Neural progenitor cell (in vitro differentiated cells): ENCODE data around the gene DACH1. TPM values are rescaled to one million over a fixed set of nuclear protein-coding genes. Genes with fewer than 3 reads are reported as not detected.

ENCODE experiments used
- DNase-seq: peaks from one replicate; pipeline ENCODE4 v3.0.0-alpha.2; 2016; ENCODE audit warnings: low spot score
- H2AFZ ChIP-seq: fragments of 200-600 bp; sonication (generic); replicated peaks from 2 replicates; pipeline ENCODE4 v1.6.1; 2016; ENCODE audit warnings: antibody characterized with exemption
- H3F3A ChIP-seq: fragments of 200-600 bp; sonication (generic); 2 replicates; pipeline ENCODE4 v1.6.1; 2016; ENCODE audit warnings: antibody characterized with exemption, low read depth
- H3K27ac ChIP-seq: fragments of 200-600 bp; sonication (generic); 2 replicates; pipeline ENCODE4 v1.5.1; 2016; ENCODE audit warnings: mild to moderate bottlenecking
- H3K27me3 ChIP-seq: fragments of 200-600 bp; sonication (generic); 2 replicates; pipeline ENCODE4 v1.6.1; 2016; ENCODE audit warnings: mild to moderate bottlenecking, moderate library complexity
- H3K36me3 ChIP-seq: fragments of 200-600 bp; sonication (generic); 2 replicates; pipeline ENCODE4 v1.5.1; 2016
- H3K4me1 ChIP-seq: fragments of 200-600 bp; sonication (generic); 2 replicates; pipeline ENCODE4 v1.6.1; 2016; ENCODE audit warnings: mixed run types
- H3K4me2 ChIP-seq: fragments of 200-600 bp; sonication (generic); 2 replicates; pipeline ENCODE4 v1.6.1; 2016
- H3K4me3 ChIP-seq: fragments of 200-600 bp; sonication (generic); 2 replicates; pipeline ENCODE4 v1.5.1; 2016
- H3K79me2 ChIP-seq: fragments of 200-600 bp; sonication (generic); 2 replicates; pipeline ENCODE4 v1.6.1; 2016; ENCODE audit warnings: low read depth
- H3K9ac ChIP-seq: fragments of 200-600 bp; sonication (generic); 2 replicates; pipeline ENCODE4 v1.6.1; 2016
- H3K9me3 ChIP-seq: fragments of 200-600 bp; sonication (generic); 2 replicates; pipeline ENCODE4 v1.5.1; 2016; ENCODE audit warnings: low read depth
- H4K20me1 ChIP-seq: fragments of 200-600 bp; sonication (generic); 2 replicates; pipeline ENCODE4 v1.6.1; 2016; ENCODE audit warnings: low read depth
- H3K27ac Mint-ChIP-seq: 3 replicates; pipeline ENCODE4 v1.8.0; 2021; ENCODE audit warnings: mixed read lengths
- H3K27me3 Mint-ChIP-seq: 2 replicates; pipeline ENCODE4 v1.8.0; 2022; ENCODE audit warnings: low read depth, mild to moderate bottlenecking, inconsistent platforms, moderate library complexity, mixed read lengths; ENCODE audit not compliant: insufficient read depth
- H3K36me3 Mint-ChIP-seq: 3 replicates; pipeline ENCODE4 v1.8.0; 2021; ENCODE audit warnings: mixed read lengths
- H3K4me1 Mint-ChIP-seq: 3 replicates; pipeline ENCODE4 v1.8.0; 2021; ENCODE audit warnings: mixed read lengths
- H3K4me3 Mint-ChIP-seq: 3 replicates; pipeline ENCODE4 v1.8.0; 2021; ENCODE audit warnings: mild to moderate bottlenecking, moderate library complexity, mixed read lengths
- H3K9me3 Mint-ChIP-seq: 3 replicates; pipeline ENCODE4 v1.8.0; 2020; ENCODE audit warnings: mixed read lengths
- CTCF ChIP-seq: fragments of 200-600 bp; sonication (generic); IDR thresholded peaks from 2 replicates; pipeline ENCODE4 v1.5.1; 2017; ENCODE audit warnings: antibody characterized with exemption, mild to moderate bottlenecking
- EZH2 ChIP-seq: fragments of 200-600 bp; sonication (generic); IDR thresholded peaks from 2 replicates; pipeline ENCODE4 v1.6.1; 2017; ENCODE audit warnings: antibody characterized with exemption, mild to moderate bottlenecking, moderate library complexity
- EZH2phosphoT487 ChIP-seq: fragments of 200-600 bp; sonication (generic); IDR thresholded peaks from 2 replicates; pipeline ENCODE4 v1.6.1; 2017; ENCODE audit warnings: antibody characterized with exemption
- total RNA-seq: library from RNA; depleted of rRNA; stranded (reverse); fragments of >200 nt; gene quantifications from 2 replicates; pipeline ENCODE4 v1.2.3, GENCODE V29; 2015; ENCODE audit warnings: low replicate concordance

DACH1 gene
- total RNA-seq, 1 donor from 2014 or later: 27.6 TPM

- peaks cover 10% of the 10 kb centered on the region for H3K36me3 Mint-ChIP-seq
- H3K9ac ChIP-seq: no peak overlapping the region
- H3K9me3 Mint-ChIP-seq: peaks cover 2% of the 10 kb centered on the region
- no peak for TF ChIP-seq EZH2
- TF ChIP-seq CTCF: no peak
- TF ChIP-seq EZH2phosphoT487: no peak
- H4K20me1 ChIP-seq: peaks cover 14% of the 10 kb centered on the region
- no peak for DNase-seq
- H2AFZ ChIP-seq: no peak overlapping the region
- H3K27ac Mint-ChIP-seq: peak overlapping the region; percentile 92
- peaks cover 19% of the 10 kb centered on the region for H3K4me1 ChIP-seq
- no peaks in the 10 kb centered on the region for H3K36me3 ChIP-seq
- no peak overlapping the region for H3K4me3 ChIP-seq
- no peaks in the 10 kb centered on the region for H3K27me3 ChIP-seq
- H3K27me3 Mint-ChIP-seq: no peaks in the 10 kb centered on the region
- H3K4me3 Mint-ChIP-seq: peak overlapping the region; percentile 5
- no peak overlapping the region for H3K27ac ChIP-seq
- no peaks in the 10 kb centered on the region for H3K79me2 ChIP-seq
- peaks cover 71% of the 10 kb centered on the region for H3K4me1 Mint-ChIP-seq
- H3K4me2 ChIP-seq: no peak overlapping the region
- no peaks in the 10 kb centered on the region for H3K9me3 ChIP-seq
- H3F3A ChIP-seq: no peaks in the 10 kb centered on the region
Measured at GRCh38 chr13:71643448-71643860, 223.6 kb downstream of the DACH1 start.

- H3K36me3 Mint-ChIP-seq: peaks cover 8% of the 10 kb centered on the region
- no peak overlapping the region for H3K4me3 Mint-ChIP-seq
- H3K4me1 Mint-ChIP-seq: peaks cover 72% of the 10 kb centered on the region
- no peak overlapping the region for H3K4me3 ChIP-seq
- H3K36me3 ChIP-seq: no peaks in the 10 kb centered on the region
- H3K4me1 ChIP-seq: peaks cover 20% of the 10 kb centered on the region
- TF ChIP-seq EZH2: no peak
- TF ChIP-seq EZH2phosphoT487: no peak
- no peak for TF ChIP-seq CTCF
- H3K4me2 ChIP-seq: no peak overlapping the region
- no peaks in the 10 kb centered on the region for H3K9me3 Mint-ChIP-seq
- H3K27me3 ChIP-seq: no peaks in the 10 kb centered on the region
- no peak overlapping the region for H2AFZ ChIP-seq
- H3K27ac ChIP-seq: peak overlapping the region; percentile 34
- peak overlapping the region; percentile 9 for H3K27ac Mint-ChIP-seq
- no peaks in the 10 kb centered on the region for H3F3A ChIP-seq
- no peak for DNase-seq
- H3K79me2 ChIP-seq: no peaks in the 10 kb centered on the region
- H3K27me3 Mint-ChIP-seq: no peaks in the 10 kb centered on the region
- H3K9me3 ChIP-seq: no peaks in the 10 kb centered on the region
- H3K9ac ChIP-seq: no peak overlapping the region
- no peaks in the 10 kb centered on the region for H4K20me1 ChIP-seq
Measured at GRCh38 chr13:71638751-71639150, 228.3 kb downstream of the DACH1 start.

- no peak for DNase-seq
- Histone ChIP-seq H3K79me2 (no peaks in the 10 kb centered on the region), H3K4me2 (no peak overlapping the region), H3F3A (no peaks in the 10 kb centered on the region), H3K27ac (no peak overlapping the region), H3K9me3 (no peaks in the 10 kb centered on the region), H3K36me3 (no peaks in the 10 kb centered on the region), H2AFZ (no peak overlapping the region), H3K4me1 (peaks cover 17% of the 10 kb centered on the region), H4K20me1 (no peaks in the 10 kb centered on the region), H3K9ac (no peak overlapping the region), H3K27me3 (no peaks in the 10 kb centered on the region), H3K4me3 (no peak overlapping the region)
- Mint-ChIP-seq H3K9me3 (no peaks in the 10 kb centered on the region), H3K4me3 (no peak overlapping the region), H3K4me1 (peaks cover 49% of the 10 kb centered on the region), H3K36me3 (peaks cover 7% of the 10 kb centered on the region), H3K27me3 (no peaks in the 10 kb centered on the region), H3K27ac (peak overlapping the region; percentile 20)
- no peak for TF ChIP-seq EZH2phosphoT487
- no peak for TF ChIP-seq EZH2
- TF ChIP-seq CTCF: no peak
Measured at GRCh38 chr13:71634602-71635443, 232.2 kb downstream of the DACH1 start.
